Smooth muscle cell (in vitro differentiated cells): ENCODE measurements around the gene BCL11A. TPM values are rescaled to one million over a fixed set of nuclear protein-coding genes. Genes with fewer than 3 reads are reported as not detected.

Source experiments
- DNase-seq: peaks from one replicate; lab custom pipeline; 2025; ENCODE audit not compliant: unreplicated experiment; lab: John Stamatoyannopoulos, UW
- H2AFZ ChIP-seq: fragments of 200-600 bp; sonication (generic); 2 replicates; pipeline ENCODE4 v1.6.0; 2016; ENCODE audit warnings: antibody characterized with exemption, low read depth, mild to moderate bottlenecking
- H3F3A ChIP-seq: fragments of 200-600 bp; sonication (generic); 2 replicates; pipeline ENCODE4 v1.6.0; 2017; ENCODE audit warnings: antibody characterized with exemption, low read depth
- H3K27ac ChIP-seq: fragments of 200-600 bp; sonication (generic); 2 replicates; pipeline ENCODE4 v1.5.1; 2016; ENCODE audit warnings: low read depth, mild to moderate bottlenecking
- H3K27me3 ChIP-seq: fragments of 200-600 bp; sonication (generic); 2 replicates; pipeline ENCODE4 v1.6.1; 2016; ENCODE audit warnings: low read depth, mild to moderate bottlenecking
- H3K36me3 ChIP-seq: fragments of 200-600 bp; sonication (generic); 2 replicates; pipeline ENCODE4 v1.5.1; 2016; ENCODE audit warnings: low read depth
- H3K4me1 ChIP-seq: fragments of 200-600 bp; sonication (generic); 2 replicates; pipeline ENCODE4 v1.5.1; 2016; ENCODE audit warnings: low read depth
- H3K4me2 ChIP-seq: fragments of 200-600 bp; sonication (generic); 2 replicates; pipeline ENCODE4 v1.6.0; 2016; ENCODE audit warnings: mild to moderate bottlenecking
- H3K4me3 ChIP-seq: fragments of 200-600 bp; sonication (generic); 2 replicates; pipeline ENCODE4 v1.5.1; 2016; ENCODE audit warnings: mild to moderate bottlenecking
- H3K79me2 ChIP-seq: fragments of 200-600 bp; sonication (generic); 2 replicates; pipeline ENCODE4 v1.6.0; 2016; ENCODE audit warnings: low read depth, mild to moderate bottlenecking
- H3K9ac ChIP-seq: fragments of 200-600 bp; sonication (generic); 2 replicates; pipeline ENCODE4 v1.6.0; 2016; ENCODE audit warnings: low read depth
- H3K9me3 ChIP-seq: fragments of 200-600 bp; sonication (generic); replicated peaks from 2 replicates; pipeline ENCODE4 v1.5.1; 2016; ENCODE audit warnings: low read depth
- H4K20me1 ChIP-seq: fragments of 200-600 bp; sonication (generic); 2 replicates; pipeline ENCODE4 v1.6.0; 2016; ENCODE audit warnings: low read depth
- WGBS: methylation state at CpG from one replicate; pipeline ENCODE4 v1.1.7; 2016; ENCODE audit warnings: low lambda C conversion rate; 5-methylcytosine and 5-hydroxymethylcytosine counted together
- polyA plus RNA-seq: library from polyadenylated mRNA; unstranded; fragments of >200 nt; fragmentation: Nextera tagmentation; extraction: Ambion mirVana; gene quantifications from 2 replicates; pipeline ENCODE4 v1.2.1, GENCODE V29; 2016
- total RNA-seq: library from RNA; depleted of rRNA; stranded (reverse); fragments of >200 nt; gene quantifications from 2 replicates; pipeline ENCODE4 v1.2.3, GENCODE V29; 2014
- TF ChIP-seq, protein P1 (sequence below): fragments of 200-600 bp; sonication (generic); IDR thresholded peaks from 2 replicates; pipeline ENCODE4 v1.5.1; 2017; ENCODE audit warnings: borderline replicate concordance, mild to moderate bottlenecking, antibody characterized with exemption; ENCODE audit not compliant: insufficient read depth, poor library complexity, severe bottlenecking

Gene BCL11A
- total and polyA plus RNA-seq, 2 experiments from 2014 or later = 15.8 to 20.0 TPM

DNA sequence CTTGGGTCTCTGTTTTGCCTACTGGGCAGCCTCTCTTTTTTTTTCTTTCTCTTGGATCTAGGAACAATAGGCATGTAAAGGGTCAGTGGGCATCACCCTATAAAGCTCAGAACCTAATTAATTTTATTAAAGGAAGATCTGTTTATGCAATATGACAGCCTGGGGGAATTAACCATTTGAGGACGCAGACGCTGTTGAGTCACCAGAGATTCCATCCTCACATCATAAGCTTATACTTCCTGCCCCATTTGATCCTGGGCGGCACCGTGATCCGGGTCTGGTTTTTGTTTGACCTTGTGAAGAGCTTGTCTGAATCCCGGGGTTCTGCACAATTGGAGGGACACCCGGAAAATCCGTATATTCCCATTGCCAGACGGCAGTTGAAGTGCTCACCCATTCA lies 16.8 kb upstream of the BCL11A start:
- no peak for DNase-seq
- WGBS = 5% methylated on average over 9 of the region's 9 CpGs
- no peaks in the 10 kb centered on the region for H3K36me3 ChIP-seq
- no peaks in the 10 kb centered on the region for H3K4me1 ChIP-seq
- H3K79me2 ChIP-seq = no peaks in the 10 kb centered on the region
- H3F3A ChIP-seq = no peaks in the 10 kb centered on the region
- H3K4me2 ChIP-seq = peak overlapping the region; percentile 96
- no peaks in the 10 kb centered on the region for H3K9me3 ChIP-seq
- peak overlapping the region; percentile 54 for H3K27ac ChIP-seq
- H2AFZ ChIP-seq = peak overlapping the region; percentile 89
- no peaks in the 10 kb centered on the region for H3K27me3 ChIP-seq
- H3K9ac ChIP-seq = no peak overlapping the region
- TF ChIP-seq, protein P1, sequence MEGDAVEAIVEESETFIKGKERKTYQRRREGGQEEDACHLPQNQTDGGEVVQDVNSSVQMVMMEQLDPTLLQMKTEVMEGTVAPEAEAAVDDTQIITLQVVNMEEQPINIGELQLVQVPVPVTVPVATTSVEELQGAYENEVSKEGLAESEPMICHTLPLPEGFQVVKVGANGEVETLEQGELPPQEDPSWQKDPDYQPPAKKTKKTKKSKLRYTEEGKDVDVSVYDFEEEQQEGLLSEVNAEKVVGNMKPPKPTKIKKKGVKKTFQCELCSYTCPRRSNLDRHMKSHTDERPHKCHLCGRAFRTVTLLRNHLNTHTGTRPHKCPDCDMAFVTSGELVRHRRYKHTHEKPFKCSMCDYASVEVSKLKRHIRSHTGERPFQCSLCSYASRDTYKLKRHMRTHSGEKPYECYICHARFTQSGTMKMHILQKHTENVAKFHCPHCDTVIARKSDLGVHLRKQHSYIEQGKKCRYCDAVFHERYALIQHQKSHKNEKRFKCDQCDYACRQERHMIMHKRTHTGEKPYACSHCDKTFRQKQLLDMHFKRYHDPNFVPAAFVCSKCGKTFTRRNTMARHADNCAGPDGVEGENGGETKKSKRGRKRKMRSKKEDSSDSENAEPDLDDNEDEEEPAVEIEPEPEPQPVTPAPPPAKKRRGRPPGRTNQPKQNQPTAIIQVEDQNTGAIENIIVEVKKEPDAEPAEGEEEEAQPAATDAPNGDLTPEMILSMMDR = no peak
- no peaks in the 10 kb centered on the region for H4K20me1 ChIP-seq
- H3K4me3 ChIP-seq = peak overlapping the region; percentile 68

DNA sequence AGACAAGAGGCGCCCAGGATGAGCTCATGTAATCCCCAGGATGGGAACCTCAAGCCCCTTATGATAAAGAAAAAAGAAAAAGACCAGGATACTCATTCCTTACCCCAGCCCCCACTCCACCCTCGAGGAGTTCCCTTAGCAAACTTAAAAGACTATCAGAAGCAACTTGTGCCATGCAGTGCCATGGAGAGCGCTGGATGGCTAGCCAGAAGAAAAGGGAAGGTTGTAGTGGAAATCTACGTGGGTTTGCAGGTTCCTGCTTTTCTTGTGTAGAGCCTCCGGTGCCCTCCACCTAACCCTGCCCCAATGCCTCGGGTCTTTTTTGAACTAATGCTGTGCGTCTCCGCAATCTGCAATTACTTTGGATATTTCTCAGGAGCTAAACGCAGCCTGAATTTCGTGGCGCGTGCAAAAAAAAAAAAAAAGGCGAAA lies 16.2 kb upstream of the BCL11A start:
- peak overlapping the region; percentile 96 for H3K4me2 ChIP-seq
- H3K9ac ChIP-seq = peak overlapping the region; percentile 73
- H2AFZ ChIP-seq = peak overlapping the region; percentile 89
- H3K4me3 ChIP-seq = peak overlapping the region; percentile 68
- H3K36me3 ChIP-seq = no peaks in the 10 kb centered on the region
- no peak for DNase-seq
- TF ChIP-seq, protein P1 = no peak
- peak overlapping the region; percentile 54 for H3K27ac ChIP-seq
- H4K20me1 ChIP-seq = no peaks in the 10 kb centered on the region
- WGBS = 2% methylated on average over 13 of the region's 13 CpGs
- no peaks in the 10 kb centered on the region for H3K79me2 ChIP-seq
- H3K4me1 ChIP-seq = no peaks in the 10 kb centered on the region
- H3F3A ChIP-seq = no peaks in the 10 kb centered on the region
- no peaks in the 10 kb centered on the region for H3K9me3 ChIP-seq
- no peaks in the 10 kb centered on the region for H3K27me3 ChIP-seq

DNA sequence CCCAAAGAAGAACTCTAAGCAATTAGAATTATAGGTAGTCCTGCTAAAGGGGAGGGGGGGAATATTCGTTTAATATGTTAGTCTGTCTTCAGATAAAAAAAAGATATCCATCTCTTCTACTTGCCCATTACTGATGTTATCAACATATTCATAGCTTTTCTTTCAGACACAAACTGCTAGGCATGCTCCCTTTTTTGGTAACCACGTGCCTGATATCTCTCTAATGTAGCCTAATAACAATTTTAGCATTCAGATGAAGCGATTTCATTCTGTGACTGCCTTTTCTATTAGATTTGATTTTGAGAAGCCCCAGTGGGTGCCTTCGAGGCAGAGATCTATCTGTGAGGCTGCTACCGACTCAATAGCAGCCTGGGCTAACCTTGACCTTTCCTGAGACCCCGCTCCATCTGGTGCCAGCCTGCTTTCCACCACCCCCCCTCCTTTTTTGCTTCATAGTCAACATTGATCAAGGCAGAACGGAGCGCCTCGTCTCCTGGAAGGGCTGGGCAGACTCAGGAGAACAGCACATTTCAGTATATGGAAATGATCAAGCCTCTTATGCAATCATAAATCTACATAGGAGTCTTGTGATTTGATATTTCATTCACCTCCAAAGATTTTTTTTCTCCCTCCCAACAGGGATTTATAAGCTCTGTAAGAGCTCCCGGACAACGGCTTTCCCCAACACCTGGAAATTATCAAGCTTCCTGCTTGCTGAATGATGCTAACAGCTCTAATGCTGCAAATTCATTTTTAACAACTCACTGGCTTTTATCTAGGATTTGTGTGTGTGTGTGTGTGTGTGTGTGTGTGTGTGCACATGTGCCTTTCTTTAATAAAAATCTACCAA lies 14.7 kb upstream of the BCL11A start:
- Histone ChIP-seq H3K36me3 (no peaks in the 10 kb centered on the region), H3K9me3 (no peaks in the 10 kb centered on the region), H3K79me2 (no peaks in the 10 kb centered on the region), H3K9ac (no peak overlapping the region), H3K4me2 (peak overlapping the region; percentile 96), H4K20me1 (no peaks in the 10 kb centered on the region), H3K27ac (no peak overlapping the region), H2AFZ (no peak overlapping the region), H3K27me3 (no peaks in the 10 kb centered on the region), H3F3A (no peaks in the 10 kb centered on the region), H3K4me3 (no peak overlapping the region), H3K4me1 (no peaks in the 10 kb centered on the region)
- DNase-seq = no peak
- TF ChIP-seq, protein P1 = no peak
- 42% methylated on average over 11 of the region's 11 CpGs for WGBS

DNA sequence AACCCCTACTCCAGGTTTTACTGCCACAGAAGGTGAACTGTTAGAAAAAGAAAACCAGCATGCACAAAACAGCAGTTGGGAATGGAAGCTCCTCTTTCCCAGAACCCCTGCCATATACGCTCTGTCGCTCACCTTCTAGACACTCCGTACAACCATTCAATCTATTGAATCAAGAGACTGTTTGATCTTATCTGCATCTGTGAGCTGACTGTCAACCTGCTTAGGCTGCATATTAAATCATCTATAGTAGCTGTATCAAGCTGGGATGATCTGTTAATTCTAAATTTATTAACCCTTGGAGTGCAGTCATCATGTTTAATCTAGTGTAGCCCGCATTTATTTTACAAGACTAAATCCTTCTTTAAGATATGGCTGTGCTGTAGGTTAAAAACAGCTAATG lies 13.6 kb upstream of the BCL11A start:
- Histone ChIP-seq H3K4me3 (no peak overlapping the region), H3K4me1 (no peaks in the 10 kb centered on the region), H2AFZ (no peak overlapping the region), H4K20me1 (no peaks in the 10 kb centered on the region), H3K9me3 (no peaks in the 10 kb centered on the region), H3K27ac (no peak overlapping the region), H3K4me2 (no peak overlapping the region), H3K9ac (no peak overlapping the region), H3K27me3 (no peaks in the 10 kb centered on the region), H3K36me3 (no peaks in the 10 kb centered on the region), H3F3A (no peaks in the 10 kb centered on the region), H3K79me2 (no peaks in the 10 kb centered on the region)
- TF ChIP-seq, protein P1 = no peak
- DNase-seq = no peak
- 80% methylated on average over 4 of the region's 4 CpGs for WGBS
